Right forelimb (tissue), 1 donor: ENCODE measurements around the gene CDC42EP3.

ENCODE experiments used
- DNase-seq: peaks from one replicate; pipeline ENCODE4 v3.0.0-alpha.2; 2018

The CDC42EP3 gene

DNA sequence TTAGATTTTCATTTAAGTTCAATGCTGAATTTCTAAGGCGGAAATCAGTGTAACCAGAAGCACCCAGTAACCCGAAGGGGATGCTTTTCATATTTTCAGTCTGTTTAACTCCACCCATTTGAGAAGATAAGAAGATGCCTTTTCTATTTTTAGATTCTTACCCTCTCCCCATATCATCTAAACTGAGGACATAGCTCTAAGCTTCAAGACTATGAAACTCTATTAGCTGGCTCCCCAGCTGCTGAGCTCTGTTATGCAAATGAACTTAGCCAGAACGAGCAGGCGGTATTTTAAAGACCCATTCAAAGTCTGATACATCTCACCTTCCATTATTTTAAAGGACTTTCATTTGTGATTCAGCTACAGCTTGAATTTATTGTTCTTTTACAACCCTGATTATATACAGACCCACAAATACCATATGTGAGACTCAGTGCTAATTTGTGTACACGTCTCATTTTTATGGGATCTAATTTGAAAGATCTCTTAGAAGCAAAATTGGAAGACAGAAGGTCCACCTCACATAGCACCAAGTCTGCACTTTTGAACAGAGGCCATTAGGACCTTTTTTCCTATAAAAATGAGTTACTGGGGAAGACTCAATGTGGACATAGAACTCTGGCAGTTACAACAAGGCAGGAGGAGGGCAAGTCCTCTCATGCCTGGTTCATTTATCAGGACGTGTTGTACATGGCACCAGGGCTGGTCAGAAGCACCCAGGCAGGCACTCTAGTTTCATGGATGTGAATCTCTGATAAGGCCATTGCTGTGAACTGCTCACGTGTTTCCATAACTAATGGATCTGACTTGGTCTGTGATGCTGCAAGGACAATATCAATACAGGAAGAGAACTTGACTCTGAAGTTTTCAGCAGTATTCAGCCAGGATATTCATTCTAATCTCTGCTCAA lies 16.3 kb downstream of the CDC42EP3 start:
- no peak for DNase-seq

- peak; percentile 21 for DNase-seq
Measured at GRCh38 chr2:37654419-37654818, 17.0 kb downstream of the CDC42EP3 start.

DNA sequence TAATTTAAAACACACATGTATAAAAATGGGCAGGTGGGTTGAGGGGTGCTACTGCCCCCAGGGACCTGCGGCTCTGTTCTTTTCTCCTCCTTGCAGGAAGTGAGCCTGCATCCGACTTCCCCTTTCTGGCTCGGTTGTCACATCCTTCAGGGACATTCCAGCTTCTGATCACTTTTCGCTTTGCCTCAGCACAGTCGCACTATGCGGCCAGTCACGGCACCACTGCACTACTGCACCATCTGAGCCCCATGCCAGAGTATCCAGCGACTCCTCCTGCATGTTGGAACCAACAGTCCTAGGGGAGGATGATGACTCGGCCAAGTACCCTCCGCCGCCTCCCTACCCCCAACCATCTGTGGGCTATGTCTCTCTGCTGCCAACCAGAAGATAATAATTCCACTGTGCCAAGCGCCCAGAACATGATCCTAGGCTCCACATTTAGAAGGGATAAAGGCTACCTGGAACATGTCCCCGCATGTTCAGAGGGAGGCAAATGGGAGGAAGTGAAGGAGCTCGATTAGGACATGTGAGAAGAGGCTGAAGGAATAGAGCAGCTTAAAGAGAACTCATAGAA lies 17.6 kb downstream of the CDC42EP3 start:
- DNase-seq = peak; percentile 40

DNA sequence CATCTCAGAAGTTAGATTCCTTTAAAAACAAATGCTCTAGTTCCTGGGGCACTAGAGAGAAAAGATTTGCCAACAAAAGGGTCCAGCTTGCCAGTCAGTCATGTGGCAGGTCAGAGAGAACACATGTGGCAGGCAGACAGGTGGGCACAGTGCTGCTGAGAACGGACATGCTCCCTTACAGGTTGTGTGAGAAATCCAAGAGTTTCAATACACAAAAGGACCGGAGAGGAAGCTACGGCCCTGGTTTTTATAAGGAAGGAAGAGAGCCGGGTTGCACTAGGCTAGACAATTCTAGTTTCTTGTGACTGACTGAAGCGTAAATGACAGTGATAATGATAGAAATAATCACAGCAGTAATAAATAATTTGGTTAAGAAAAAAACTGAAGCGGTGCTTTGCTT lies 18.3 kb downstream of the CDC42EP3 start:
- DNase-seq = peak; percentile 30

DNA sequence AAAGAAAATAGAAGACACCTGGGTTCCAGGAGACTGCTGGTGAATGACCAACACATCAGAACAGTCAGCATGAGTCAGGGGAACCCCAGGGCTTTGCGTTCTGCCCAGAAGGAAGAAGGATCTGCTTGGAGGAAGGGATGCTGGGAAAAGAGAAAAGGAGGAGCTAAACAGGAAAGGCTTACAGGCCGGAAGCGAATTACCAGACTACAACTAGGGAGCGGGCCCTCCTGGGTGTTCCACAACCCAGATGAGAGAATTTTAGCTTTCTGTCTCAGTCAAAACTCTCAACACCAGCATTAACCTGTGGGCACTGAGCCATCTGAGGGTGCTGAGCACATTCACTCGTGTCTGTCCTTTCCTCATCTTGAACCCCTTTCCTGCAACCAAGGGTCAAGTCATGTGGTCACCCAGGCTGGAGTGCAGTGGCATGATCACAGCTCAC lies 19.2 kb downstream of the CDC42EP3 start:
- no peak for DNase-seq

GRCh38 chr2:37650548-37651093 lies 20.8 kb downstream of the CDC42EP3 start:
- no peak for DNase-seq

DNA sequence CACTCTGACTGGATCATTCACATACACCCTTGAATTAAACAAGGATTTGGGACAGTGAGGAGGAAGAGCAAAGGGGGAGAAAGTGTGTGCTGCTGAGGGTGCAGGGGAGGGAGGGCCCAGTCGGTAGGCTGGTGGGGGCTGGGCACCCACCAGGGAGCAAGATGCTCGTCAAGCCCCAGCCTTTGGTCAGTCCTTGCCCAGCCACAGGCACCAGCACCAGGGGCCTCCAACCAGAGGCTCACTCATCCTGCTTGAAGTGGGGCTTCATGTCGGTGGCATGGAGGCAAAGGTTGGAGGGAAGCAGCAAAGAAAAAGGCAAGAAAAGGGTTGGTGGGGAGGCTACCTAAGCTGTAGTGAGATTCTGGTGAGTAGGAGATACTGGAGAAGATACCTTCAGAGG lies 21.9 kb downstream of the CDC42EP3 start:
- DNase-seq = peak; percentile 9

- no peak for DNase-seq
Measured at GRCh38 chr2:37648331-37649011, 23.0 kb downstream of the CDC42EP3 start.

GRCh38 chr2:37647971-37648330 lies 23.5 kb downstream of the CDC42EP3 start:
- DNase-seq = no peak

DNA sequence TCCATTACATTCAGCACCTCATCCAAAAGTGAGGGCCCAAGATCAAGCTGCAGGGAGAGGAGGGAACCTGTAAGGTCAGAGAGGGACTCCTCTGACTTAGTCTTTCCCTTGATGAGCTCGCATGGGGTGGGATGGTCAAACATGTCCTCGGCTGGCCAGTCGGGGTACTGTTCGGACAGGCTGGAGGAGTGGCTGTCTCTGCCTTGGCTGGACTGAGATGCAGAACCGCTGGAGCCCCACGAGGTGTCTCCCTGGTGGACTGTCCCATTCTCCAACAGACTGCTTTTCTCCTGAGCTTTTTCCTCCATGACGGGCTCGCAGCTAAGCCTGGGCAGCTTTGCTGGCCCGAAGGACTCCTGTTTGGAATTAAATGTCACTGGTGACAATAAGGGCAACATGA lies 25.6 kb downstream of the CDC42EP3 start:
- no peak for DNase-seq

DNA sequence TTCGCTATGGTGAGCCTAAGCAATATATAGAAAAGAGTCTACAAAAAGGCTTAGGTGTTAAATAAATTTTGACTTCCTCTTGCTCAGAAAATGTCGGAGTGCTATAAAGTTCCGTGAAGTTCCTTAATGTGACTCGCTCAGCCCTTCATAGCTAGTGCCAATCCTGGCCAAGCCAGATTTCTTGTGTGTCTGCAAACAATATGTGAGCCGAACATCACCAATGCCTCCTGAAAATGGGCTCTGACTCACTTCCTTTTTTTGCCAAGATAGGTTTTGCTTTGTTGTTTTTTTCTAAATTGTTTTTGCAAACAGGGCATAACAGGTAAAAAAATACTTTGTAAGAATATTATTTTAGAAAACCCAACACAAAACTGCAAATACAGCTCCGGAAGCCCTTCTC lies 26.1 kb downstream of the CDC42EP3 start:
- no peak for DNase-seq

- DNase-seq = no peak
Measured at GRCh38 chr2:37644191-37644590, 27.3 kb downstream of the CDC42EP3 start.

DNA sequence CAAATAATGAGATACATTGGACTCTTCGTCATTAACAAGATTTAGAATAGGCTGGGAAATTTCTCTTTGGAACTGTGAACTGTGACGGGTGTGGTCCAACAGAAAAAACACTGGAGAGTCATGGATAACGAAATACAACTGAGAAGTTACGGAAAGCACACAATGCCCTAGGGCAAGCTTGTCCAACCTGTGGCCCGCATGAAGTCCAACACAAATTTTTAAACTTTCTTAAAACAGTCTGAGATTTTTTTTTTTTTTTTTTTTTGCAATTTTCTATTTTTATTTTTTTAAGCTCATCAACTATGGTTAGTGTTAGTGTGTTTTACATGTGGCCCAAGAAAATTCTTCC lies 27.7 kb downstream of the CDC42EP3 start:
- DNase-seq = no peak

DNA sequence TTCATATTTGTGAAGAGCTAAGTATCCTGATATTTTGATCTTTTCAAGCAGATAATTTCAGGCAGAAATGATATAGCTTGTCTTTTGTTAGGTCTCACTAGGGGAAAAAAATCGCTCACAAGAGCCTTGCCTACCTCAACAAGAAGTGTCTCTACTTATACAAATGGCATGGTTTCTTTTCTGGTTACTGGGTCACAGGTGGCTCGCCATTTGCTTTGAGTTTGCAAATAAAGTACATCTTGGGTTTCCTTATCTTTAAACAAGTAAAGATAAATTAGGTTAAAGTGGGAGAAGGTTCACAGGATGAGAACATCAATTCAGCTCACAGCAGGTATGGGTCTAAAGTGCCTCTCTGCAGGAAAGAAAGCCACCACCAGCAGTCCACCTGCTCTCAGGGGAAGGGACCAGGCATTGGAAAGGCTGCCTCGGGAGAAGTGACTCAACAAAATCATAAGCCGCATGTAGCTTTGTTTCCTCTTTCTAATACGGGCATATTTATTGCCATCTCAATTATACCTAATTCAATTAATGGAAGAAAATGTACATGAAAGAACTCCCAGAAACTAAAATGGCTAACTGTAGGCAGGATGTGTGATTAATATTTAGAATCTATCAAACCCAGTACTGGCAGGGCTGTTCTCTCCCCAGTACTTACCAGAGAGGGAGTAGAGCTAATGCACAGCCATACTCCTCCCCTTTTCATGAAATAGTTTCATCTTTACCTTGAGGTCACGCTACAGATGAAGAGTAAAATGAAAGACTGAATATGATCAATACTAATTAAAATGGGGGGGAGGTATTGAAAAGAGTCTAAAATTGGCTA lies 28.3 kb downstream of the CDC42EP3 start:
- no peak for DNase-seq

DNA sequence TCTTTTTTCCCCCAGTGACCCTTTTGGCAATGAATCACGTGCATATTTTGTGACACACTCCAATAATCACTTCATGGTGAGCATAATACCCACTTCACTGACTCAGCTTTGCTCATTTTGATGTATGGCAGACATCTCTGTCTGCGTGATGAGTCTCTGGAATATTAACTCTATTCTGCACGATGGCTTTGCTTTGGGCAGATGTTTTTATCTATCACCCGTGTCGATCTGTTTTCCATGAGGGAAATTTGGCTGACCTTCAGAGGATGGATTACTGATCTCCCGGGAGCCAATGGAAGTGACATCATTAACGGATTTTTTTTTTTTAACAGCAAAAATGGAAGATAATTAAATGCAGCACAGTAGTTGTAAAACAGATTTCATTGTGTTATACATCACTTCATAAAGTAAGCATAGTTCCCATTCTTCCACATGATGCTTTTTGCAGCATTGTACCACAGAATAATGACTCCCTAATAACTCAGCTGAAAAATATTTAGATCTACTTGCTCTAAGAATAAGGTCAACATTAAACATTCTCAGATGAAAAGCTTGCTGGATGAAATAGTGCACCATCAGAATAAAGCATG lies 29.8 kb downstream of the CDC42EP3 start:
- DNase-seq = no peak

DNA sequence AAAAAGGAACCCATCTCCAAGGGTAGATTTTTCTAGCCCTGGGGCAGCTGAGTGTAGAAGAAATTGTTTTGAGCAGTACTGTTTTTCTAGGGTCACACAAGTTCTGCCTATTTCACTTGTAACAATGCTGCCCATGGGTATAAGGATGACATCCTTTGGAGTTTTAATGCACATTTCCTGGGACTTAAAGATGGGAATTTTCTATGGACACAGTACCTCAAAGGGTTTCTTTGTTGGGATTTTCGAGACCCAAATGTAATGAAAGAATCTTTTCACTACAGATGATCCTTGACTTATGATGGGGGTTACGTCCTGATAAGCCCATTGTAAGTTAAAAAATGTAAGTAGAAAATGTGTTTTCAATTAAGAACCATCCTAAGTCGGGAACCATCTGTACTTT lies 31.8 kb downstream of the CDC42EP3 start:
- no peak for DNase-seq

- DNase-seq = no peak
Measured at GRCh38 chr2:37638973-37639372, 32.5 kb downstream of the CDC42EP3 start.

DNA sequence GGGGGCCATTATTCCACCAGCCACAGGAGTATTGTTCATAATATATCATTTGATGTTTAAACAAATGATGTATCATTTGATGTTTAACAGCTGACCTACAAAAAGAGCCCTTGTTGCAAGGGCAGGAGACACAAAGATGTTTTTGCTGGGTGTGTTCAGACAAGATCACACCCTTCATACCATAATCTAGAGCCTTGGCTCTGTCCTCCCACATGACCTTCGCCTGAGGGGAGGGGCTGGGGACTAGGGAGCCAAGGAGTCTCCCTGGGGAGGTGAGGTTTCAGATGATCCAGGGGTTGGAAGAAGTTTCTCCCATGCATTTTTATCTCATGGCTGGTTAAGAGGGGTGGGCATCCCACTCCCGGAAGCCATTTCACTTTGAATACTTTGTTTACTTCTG lies 33.5 kb downstream of the CDC42EP3 start:
- no peak for DNase-seq

GRCh38 chr2:37637190-37637860 lies 34.1 kb downstream of the CDC42EP3 start:
- DNase-seq = peak; percentile 26

- no peak for DNase-seq
Measured at GRCh38 chr2:37636381-37637066, 34.9 kb downstream of the CDC42EP3 start.
